SHP77 treated with DMSO at 0.1 percent for 48 hours (cell line): ENCODE results near the gene POU6F2.
"Not testable (repeated sequence)": the region's sequence is repeated elsewhere in the genome, so short reads cannot be mapped to it uniquely, and the experiment has no call there.

ENCODE experiments used
- DNase-seq: peaks from one replicate; lab custom pipeline; 2025; lab: John Stamatoyannopoulos, UW

POU6F2 gene, protein sequence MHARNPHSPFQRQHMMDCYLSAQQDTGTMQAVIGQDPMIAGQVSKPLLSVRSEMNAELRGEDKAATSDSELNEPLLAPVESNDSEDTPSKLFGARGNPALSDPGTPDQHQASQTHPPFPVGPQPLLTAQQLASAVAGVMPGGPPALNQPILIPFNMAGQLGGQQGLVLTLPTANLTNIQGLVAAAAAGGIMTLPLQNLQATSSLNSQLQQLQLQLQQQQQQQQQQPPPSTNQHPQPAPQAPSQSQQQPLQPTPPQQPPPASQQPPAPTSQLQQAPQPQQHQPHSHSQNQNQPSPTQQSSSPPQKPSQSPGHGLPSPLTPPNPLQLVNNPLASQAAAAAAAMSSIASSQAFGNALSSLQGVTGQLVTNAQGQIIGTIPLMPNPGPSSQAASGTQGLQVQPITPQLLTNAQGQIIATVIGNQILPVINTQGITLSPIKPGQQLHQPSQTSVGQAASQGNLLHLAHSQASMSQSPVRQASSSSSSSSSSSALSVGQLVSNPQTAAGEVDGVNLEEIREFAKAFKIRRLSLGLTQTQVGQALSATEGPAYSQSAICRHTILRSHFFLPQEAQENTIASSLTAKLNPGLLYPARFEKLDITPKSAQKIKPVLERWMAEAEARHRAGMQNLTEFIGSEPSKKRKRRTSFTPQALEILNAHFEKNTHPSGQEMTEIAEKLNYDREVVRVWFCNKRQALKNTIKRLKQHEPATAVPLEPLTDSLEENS

GRCh38 chr7:38977685-38978084 lies at the start of gene POU6F2:
TSS of gene POU6F2 (plus strand) at chr7:38977909. CDS start at chr7:38977954, 45 bp downstream.
- no peak for DNase-seq

- no peak for DNase-seq
Measured at GRCh38 chr7:38928506-38928905, 49.2 kb upstream of the POU6F2 start.

DNA sequence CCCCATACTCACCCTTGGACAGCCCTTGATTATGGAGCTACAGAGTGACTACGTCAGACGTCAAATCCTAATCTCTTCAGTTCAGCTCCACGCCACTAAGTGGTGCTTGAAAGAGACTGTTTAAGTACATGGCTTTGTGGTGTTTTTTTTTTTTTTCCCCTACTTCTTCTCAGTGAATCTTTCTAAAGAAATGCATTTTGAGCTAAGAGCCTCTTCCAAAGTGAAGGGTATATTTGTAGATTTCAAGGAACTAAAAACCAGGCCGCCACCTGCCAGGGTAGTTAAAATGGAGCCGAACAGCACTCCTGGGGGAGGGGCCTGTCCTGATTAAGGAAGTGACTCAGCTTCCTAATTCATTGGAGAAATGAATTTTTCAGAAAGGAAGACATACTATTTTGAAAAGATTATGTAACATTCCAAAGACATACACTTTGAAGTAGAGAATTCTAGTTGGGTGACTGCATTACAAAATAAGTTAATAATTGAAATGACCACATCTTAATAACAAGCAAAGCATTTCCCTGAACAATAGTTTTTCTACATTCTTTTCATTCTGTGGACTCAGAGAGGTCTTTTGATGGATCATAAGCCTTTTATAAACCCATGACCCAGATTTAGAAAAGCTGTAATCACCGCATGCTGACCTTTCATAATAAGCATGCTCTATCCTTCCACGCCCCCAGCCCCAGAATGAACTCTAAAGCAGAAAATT lies 48.1 kb upstream of the POU6F2 start:
- peak; percentile 19 for DNase-seq

- DNase-seq = peak; percentile 23
Measured at GRCh38 chr7:38932509-38933168, 45.1 kb upstream of the POU6F2 start.

DNA sequence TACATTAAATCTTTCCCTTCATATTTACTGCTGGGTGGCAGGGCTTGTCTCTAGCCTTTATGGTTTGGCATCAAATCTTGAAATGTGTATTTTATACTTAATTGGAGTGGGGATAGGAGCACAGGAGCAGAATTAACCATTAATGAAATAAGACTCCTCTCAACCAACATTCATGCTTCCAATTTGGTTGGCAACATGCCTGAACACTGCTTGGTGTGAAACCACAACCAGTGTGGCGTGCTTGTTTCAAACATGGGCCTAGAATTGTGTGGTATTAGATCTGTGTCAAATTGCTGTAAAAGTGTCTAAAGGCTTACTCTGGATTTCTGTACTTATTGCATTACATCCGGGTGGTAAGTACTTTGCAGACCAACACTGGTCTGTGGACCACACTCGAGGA lies 43.7 kb upstream of the POU6F2 start:
- DNase-seq = no peak

DNA sequence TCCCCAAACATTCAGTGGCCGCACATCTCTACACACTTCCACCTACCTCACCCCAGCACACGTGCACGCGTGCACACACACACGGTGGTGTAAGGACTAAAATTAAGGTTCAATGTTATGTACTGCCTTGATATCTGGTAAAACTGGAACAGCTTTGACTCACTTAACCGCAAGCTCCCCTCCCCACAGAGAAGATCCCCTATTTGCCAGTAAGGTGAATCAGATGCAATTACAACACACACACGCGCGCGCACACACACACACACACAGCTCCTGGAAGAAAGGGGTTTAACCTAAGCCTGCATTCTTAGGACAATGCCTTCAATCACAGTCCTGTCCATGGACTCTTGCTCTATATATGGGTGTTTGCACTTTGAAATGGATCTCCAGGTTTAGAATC lies 43.2 kb upstream of the POU6F2 start:
- no peak for DNase-seq

DNA sequence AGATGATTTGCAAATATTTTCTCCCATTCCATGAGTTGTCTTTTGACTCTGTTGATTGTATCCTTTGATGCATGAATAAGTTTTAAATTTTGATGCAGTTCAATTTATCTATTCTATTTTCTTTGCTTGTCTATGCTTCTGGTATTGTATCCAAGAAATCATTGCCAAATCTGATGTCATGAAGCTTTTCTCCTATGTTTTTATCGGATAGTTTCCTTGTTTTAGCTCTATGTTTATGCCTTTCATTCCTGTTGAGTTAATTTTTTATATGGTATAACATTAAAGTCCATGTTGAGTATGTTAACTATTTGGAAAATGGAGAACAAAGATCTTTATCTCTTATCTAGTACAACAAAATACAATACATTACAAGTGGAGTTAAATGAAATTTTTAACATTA lies 41.1 kb upstream of the POU6F2 start:
- no peak for DNase-seq

- no peak for DNase-seq
Measured at GRCh38 chr7:38938001-38938485, 39.7 kb upstream of the POU6F2 start.

DNA sequence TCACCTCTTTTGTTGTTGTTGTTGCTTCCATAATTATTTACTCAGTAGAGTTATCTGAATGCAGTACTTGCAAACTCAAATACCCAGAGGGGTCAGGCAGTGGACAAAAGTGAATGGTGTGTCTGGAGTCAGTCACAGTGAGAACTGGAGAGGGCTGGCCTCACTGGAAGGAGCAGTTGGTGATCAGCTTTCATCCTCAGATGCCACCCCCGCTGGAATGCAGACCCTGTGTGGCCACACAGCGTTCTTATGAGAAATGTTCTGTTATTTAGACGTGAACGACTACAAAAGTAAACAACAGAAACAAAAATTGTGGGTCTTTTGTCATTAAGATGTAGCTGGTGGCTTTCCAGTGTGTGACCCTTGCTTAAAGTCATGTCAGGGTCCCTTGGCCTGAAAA lies 39.1 kb upstream of the POU6F2 start:
- no peak for DNase-seq

DNA sequence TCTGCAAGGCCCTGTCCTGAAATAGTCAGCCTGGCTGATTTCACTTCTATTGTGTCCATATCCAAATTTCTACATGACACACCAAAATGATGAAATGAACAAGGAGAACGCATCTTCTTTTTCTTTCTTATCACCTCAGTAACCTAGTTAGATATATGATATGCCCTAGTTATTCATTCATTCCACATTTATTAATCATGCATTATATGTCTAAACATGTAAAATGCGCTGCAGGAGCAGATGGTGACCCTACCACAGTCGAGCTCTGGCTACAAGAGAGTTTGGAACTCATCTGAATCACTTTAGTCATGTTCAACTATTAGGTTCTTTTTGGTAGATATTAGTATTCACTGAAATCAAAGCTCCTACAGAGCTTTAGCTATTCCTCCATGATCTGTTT lies 36.9 kb upstream of the POU6F2 start:
- DNase-seq = no peak

- DNase-seq = no peak
Measured at GRCh38 chr7:38942431-38943051, 35.2 kb upstream of the POU6F2 start.

GRCh38 chr7:38947541-38947940 lies 30.2 kb upstream of the POU6F2 start:
- DNase-seq = not testable (repeated sequence)

DNA sequence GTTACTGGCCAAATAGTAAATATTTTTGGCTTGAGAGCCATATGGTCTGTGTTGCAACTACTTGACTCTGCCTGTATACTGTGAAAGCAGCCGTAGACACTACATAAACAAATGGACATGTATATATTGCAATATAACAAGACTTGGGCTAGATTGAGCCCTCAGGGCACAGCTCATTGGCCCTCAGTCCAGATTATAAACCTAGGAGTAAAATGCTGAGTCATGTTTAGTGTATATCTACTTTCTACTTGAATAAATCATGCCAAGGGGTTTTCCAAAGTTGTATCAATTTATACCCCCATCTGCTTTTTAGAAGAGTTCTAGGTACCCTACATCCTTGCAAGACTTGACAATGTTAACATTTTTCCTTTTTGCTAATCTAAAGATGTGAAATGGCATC lies 27.4 kb upstream of the POU6F2 start:
- no peak for DNase-seq

DNA sequence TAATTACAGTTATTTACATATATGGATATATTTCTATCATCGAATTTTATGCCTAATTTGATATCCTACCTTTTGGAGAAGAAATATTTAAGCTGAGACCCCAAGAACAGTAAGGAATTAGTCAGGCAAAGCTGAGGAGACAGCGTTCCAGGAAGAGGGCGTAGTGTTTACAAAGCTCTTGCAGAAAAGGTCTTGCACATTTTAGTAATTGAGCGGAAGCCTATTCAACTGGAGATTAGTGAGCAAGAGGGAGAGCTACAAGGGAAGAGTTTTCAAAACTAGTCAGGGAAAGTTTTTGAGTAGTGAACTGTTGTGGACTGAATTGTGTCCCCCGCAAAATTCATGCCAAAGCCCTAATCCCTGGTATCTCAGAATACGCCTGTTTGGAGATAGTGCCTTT lies 26.5 kb upstream of the POU6F2 start:
- no peak for DNase-seq

DNA sequence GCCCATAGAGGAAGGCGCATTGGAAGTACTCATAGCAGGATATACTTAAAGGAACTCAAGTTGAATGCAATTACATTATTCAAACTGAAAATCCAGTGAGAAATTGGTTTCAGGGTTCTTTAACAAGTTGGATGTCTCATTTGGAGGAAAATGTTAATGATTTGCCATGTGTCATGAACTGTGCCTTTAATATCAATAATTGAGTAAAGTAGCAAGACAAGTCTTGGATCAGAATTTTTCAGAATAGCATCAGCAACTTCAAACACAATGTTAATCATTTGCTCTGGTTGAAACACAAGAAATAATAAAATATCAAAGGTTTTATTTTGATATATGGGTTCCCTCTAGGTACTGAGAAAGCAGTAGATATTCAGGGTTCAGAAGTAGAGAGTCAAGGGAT lies 24.5 kb upstream of the POU6F2 start:
- DNase-seq = no peak

DNA sequence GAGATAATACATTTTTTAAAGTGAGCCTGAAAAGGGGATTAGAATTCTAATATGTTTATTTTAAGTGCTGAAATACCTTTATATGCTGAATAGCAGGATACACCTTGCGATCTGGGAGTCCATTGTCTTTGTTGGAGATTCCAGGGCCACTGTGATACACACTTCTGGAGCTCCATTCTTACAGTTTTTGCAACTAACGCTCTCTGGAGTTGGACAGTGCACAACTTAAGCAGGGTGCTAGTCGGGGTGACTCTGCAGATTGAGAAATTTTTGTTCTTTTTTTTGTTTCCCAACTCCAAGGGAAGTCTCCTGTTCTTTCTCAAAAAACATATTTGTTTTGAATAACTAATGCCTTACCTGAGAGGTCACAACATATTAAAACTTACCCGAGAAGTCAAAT lies 23.7 kb upstream of the POU6F2 start:
- no peak for DNase-seq

GRCh38 chr7:38955892-38956291 lies 21.8 kb upstream of the POU6F2 start:
- no peak for DNase-seq

DNA sequence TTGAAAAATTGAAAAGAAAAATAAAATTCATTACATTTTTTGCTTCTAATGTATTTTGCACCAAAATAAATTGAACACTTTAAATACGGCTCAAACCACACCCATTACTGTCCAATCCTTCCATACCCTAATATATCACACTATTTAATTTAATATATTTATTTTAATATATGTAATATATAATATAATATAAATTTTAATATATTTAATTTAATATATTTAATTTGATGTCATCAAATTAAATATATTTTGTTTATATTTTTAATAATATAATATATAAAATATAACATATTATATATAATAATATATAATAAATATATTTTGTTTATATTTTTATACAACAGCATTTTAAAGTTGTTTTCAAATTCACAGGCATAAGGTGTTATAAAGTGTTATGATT lies 15.7 kb upstream of the POU6F2 start:
- DNase-seq = no peak

DNA sequence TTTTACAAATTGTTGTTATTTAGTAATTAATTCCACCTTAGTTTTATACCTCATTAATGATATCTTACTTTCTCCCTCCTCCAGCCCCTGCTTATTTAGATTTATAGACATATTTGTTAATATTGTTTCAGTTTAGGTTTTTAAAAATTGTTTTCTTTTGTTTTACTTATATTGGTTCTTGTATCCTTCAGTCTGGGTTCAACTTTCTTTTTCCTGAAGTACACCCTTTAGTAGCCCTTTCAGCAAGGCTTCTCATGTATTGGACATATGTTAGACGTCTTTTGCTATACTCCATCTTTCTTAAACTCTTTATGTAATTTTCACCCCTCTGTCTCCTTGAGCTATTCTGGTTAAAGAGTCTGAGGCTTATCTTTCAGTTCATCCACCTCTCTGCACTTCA lies 12.8 kb upstream of the POU6F2 start:
- no peak for DNase-seq

DNA sequence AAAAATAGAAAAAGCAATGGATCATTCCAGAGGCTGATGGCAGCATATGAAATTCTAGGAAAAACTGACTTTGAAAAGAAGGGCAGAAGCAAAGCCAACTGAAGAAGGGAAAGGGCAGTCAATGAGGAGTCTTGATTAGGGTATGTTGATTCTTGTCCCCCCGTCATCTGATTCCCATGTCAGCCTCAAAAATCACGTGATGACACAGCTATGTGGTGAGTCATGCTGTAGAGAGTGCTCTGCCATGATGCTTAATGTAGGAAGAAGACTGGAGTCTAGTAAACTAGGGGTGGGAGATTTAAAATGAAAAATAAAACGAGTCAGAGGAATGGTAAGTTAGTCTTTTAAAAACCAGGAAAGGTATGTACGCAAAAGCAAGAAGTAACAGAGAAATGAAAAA lies 3.9 kb upstream of the POU6F2 start:
- DNase-seq = no peak

GRCh38 chr7:38975944-38976392 lies 1.7 kb upstream of the POU6F2 start:
- DNase-seq = no peak

- peak; percentile 34 for DNase-seq
Measured at GRCh38 chr7:38978491-38978890, 782 bp downstream of the POU6F2 start.
